Kidney (tissue), 14 donors: ENCODE data around the gene S100A8. TPM values are rescaled to one million over a fixed set of nuclear protein-coding genes. Genes with fewer than 3 reads are reported as not detected.

ENCODE experiments used
- DNase-seq, 5 donors: peaks; one replicate each; pipeline ENCODE4 v3.0.0-alpha.2; 2013 to 2020
- FAIRE-seq: peaks from 2 replicates; lab custom pipeline; 2012; peaks lifted over from hg19 to GRCh38; lab: Jason Lieb, UNC
- H3K27ac ChIP-seq, 2 donors: one replicate each; pipeline ENCODE4 v1.7.0; 2013; ENCODE audit warnings: low read depth in 2 of 2, low read length in 2 of 2, inconsistent platforms in 1 of 2
- H3K27me3 ChIP-seq: one replicate; pipeline ENCODE4 v1.7.1; 2013; ENCODE audit warnings: low read length, inconsistent platforms; ENCODE audit not compliant: control insufficient read depth, insufficient read depth
- H3K36me3 ChIP-seq, 3 donors: one replicate each; pipeline versions ENCODE4 v1.7.0 to v1.7.1; 2013; ENCODE audit warnings: low read length in 3 of 3, control low read depth in 1 of 3, inconsistent platforms in 1 of 3; ENCODE audit not compliant: insufficient read depth in 3 of 3, control insufficient read depth in 2 of 3
- H3K4me1 ChIP-seq, 3 donors: one replicate each; pipeline versions ENCODE4 v1.7.0 to v1.7.1; 2013; ENCODE audit warnings: low read length in 3 of 3, inconsistent platforms in 1 of 3, low read depth in 1 of 3; ENCODE audit not compliant: control insufficient read depth in 2 of 3, insufficient read depth in 2 of 3
- H3K4me3 ChIP-seq, 3 donors: one replicate each; pipeline versions ENCODE4 v1.7.0 to v1.8.1; 2013; ENCODE audit warnings: low read length in 3 of 3, control low read depth in 1 of 3, inconsistent platforms in 1 of 3
- H3K9ac ChIP-seq, 3 donors: one replicate each; pipeline versions ENCODE4 v1.7.0 to v1.7.1; 2013; ENCODE audit warnings: low read length in 3 of 3, control low read depth in 1 of 3, inconsistent platforms in 1 of 3
- H3K9me3 ChIP-seq, 3 donors: one replicate each; pipeline versions ENCODE4 v1.7.0 to v1.7.1; 2013; ENCODE audit warnings: low read length in 3 of 3, control low read depth in 1 of 3, inconsistent platforms in 1 of 3; ENCODE audit not compliant: control insufficient read depth in 2 of 3, insufficient read depth in 1 of 3
- intact Hi-C: fragments of 100-400 bp; cut with DNase I; formaldehyde crosslinking; loops from one replicate; pipeline ENCODE4 v1.11.1; 2022
- polyA plus RNA-seq: library from polyadenylated mRNA; stranded (reverse); fragments of 350-450 nt; fragmentation: Illumina TruSeq; extraction: RNeasy Lipid Tissue Mini Kit (QIAGEN cat#74804); gene quantifications from one replicate; pipeline ENCODE4 v1.2.3, GENCODE V29; 2014; ENCODE audit warnings: low read depth, low replicate concordance; ENCODE audit not compliant: insufficient read depth
- total RNA-seq: library from RNA; stranded (reverse); fragmentation: NEBNext Ultra II Directional; extraction: Animal tissue kit (Norgen Biotek cat#: 25700); gene quantifications from one replicate; pipeline ENCODE4 v1.2.1, GENCODE V29; 2021
- TF ChIP-seq, protein P1 (sequence below): IDR thresholded peaks from 3 replicates; pipeline ENCODE4 v1.5.1; 2012; ENCODE audit warnings: mild to moderate bottlenecking, moderate library complexity, borderline replicate concordance; ENCODE audit not compliant: insufficient read depth; ENCODE audit errors: extremely low read depth
- donor health status: control.
- donor health status: control.
- donor health status: control.
- donor health status: control.
- donor health status: control.
- donor health status: DM: yes; HTN: yes; CAD: no.
- donor health status: Normal renal cell carcinoma (clear cell type).

S100A8 gene
- total and polyA plus RNA-seq, 2 donors from 2014 or later: 17.5 to 60.9 TPM

DNA sequence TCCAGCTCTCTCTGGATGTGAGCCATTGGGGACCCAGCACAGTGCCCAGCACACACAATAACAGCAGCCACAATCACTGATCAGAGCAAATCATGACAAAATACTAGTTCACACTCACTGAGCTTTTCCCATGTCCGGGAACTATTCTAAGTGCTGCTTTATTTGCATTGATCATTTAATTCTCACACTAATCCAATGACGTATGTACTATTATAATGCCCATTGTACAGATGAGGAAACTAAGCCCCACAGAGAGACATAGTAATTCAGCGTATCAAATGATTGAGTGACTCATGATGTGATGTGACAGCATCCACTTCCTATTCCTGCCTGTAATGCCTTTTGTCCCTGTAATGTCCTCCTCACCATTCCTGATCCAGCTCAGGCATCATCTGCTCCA is 1.9 kb upstream of the S100A8 start:
- Histone ChIP-seq H3K36me3 (no peaks in the 10 kb centered on the region), H3K27me3 (no peaks in the 10 kb centered on the region), H3K9me3 (no peaks in the 10 kb centered on the region), H3K9ac (no peak overlapping the region), H3K4me3 (no peak overlapping the region), H3K27ac (no peak overlapping the region), H3K4me1 (no peaks in the 10 kb centered on the region)
- FAIRE-seq (no peak), DNase-seq (no peak)
- intact Hi-C loops: no loop called here
- TF ChIP-seq, protein P1, sequence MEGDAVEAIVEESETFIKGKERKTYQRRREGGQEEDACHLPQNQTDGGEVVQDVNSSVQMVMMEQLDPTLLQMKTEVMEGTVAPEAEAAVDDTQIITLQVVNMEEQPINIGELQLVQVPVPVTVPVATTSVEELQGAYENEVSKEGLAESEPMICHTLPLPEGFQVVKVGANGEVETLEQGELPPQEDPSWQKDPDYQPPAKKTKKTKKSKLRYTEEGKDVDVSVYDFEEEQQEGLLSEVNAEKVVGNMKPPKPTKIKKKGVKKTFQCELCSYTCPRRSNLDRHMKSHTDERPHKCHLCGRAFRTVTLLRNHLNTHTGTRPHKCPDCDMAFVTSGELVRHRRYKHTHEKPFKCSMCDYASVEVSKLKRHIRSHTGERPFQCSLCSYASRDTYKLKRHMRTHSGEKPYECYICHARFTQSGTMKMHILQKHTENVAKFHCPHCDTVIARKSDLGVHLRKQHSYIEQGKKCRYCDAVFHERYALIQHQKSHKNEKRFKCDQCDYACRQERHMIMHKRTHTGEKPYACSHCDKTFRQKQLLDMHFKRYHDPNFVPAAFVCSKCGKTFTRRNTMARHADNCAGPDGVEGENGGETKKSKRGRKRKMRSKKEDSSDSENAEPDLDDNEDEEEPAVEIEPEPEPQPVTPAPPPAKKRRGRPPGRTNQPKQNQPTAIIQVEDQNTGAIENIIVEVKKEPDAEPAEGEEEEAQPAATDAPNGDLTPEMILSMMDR: no peak

DNA sequence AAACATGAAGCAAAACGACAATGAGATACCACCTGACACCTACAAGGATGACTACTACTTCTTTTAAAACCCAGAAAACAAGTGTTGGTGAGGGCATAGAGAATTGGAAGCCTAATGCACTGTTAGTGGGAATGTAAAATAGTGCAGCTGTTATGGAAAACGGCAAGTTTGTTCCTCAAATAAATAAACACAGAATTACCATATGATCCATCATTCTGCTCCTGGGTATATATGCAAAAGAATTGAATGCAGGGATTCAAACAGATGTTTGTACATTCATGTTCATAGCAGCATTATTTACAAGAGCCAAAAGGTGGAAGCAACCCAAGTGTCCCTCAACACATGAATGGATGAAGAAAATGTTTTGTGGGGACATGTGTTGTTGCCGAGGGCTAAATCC is 1.4 kb upstream of the S100A8 start:
- Histone ChIP-seq H3K27me3 (no peaks in the 10 kb centered on the region), H3K27ac (no peak overlapping the region), H3K4me3 (no peak overlapping the region), H3K4me1 (no peaks in the 10 kb centered on the region), H3K36me3 (no peaks in the 10 kb centered on the region), H3K9ac (no peak overlapping the region), H3K9me3 (no peaks in the 10 kb centered on the region)
- TF ChIP-seq, protein P1: no peak
- no peak for DNase-seq
- intact Hi-C loops: no loop called here
- FAIRE-seq: no peak

DNA sequence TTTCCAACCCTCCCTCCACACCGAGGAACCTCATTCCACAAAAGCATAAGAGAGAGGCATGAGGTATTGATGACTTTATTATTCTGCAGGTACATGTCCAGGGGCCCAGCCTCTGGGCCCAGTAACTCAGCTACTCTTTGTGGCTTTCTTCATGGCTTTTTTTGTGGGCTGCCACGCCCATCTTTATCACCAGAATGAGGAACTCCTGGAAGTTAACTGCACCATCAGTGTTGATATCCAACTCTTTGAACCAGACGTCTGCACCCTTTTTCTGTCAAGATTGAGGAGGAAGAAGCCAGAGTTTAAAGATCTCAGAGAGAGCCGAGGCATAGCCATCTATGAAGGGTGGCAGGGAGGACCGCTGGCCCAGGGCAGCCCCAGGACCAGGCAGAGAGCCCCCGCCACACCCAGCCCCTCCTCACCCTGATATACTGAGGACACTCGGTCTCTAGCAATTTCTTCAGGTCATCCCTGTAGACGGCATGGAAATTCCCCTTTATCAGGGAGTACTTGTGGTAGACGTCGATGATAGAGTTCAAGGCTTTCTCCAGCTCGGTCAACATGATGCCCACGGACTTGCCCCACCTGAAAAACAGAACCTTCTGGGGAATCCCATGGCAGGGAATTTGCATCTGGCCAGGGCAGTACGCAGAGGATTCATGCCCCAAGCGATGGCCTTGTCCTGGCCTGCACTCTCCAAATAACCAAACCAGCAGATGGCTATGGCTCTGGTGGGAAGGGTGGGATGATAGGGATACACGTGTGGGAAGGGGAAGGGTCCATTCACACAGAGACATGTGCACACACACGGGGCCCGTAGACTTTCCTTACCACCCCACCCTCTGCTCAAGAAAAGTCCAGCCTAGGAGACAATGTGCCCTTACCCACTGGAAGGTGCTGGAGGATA is 647 bp downstream of the S100A8 start:
- H3K27me3 ChIP-seq: no peaks in the 10 kb centered on the region
- H3K9ac ChIP-seq: no peak overlapping the region
- FAIRE-seq (no peak), DNase-seq (no peak)
- no peak overlapping the region for H3K4me3 ChIP-seq
- intact Hi-C loops: no loop called here
- H3K36me3 ChIP-seq: no peaks in the 10 kb centered on the region
- TF ChIP-seq, protein P1: no peak
- H3K27ac ChIP-seq: no peak overlapping the region
- H3K9me3 ChIP-seq: no peaks in the 10 kb centered on the region
- H3K4me1 ChIP-seq: no peaks in the 10 kb centered on the region
